DOHH2 (cell line): Measurements from ENCODE around the gene NPDC1.

Experiments
- H3F3A ChIP-seq: fragments of 200-600 bp; sonication (generic), shearing (Covaris generic); 2 replicates; pipeline ENCODE4 v1.6.0; 2016; ENCODE audit warnings: antibody characterized with exemption, mild to moderate bottlenecking; ENCODE audit not compliant: control insufficient read depth, insufficient read depth
- H3K27ac ChIP-seq: fragments of 200-600 bp; sonication (generic); 2 replicates; pipeline ENCODE4 v1.5.1; 2014; ENCODE audit warnings: low read depth, mild to moderate bottlenecking, low read length, moderate library complexity
- H3K27me3 ChIP-seq: fragments of 200-600 bp; sonication (generic); 2 replicates; pipeline ENCODE4 v1.6.1; 2014; ENCODE audit warnings: mild to moderate bottlenecking, low read length, mixed read lengths; ENCODE audit not compliant: control insufficient read depth
- H3K36me3 ChIP-seq: fragments of 200-600 bp; sonication (generic); 2 replicates; pipeline ENCODE4 v1.6.1; 2014; ENCODE audit warnings: mild to moderate bottlenecking, low read length, moderate library complexity, mixed read lengths; ENCODE audit not compliant: control insufficient read depth
- H3K4me1 ChIP-seq: fragments of 200-600 bp; sonication (generic); 2 replicates; pipeline ENCODE4 v1.6.1; 2014; ENCODE audit warnings: mild to moderate bottlenecking, low read length, mixed read lengths; ENCODE audit not compliant: control insufficient read depth
- H3K4me2 ChIP-seq: fragments of 200-600 bp; sonication (generic); 2 replicates; pipeline ENCODE4 v1.6.0; 2014; ENCODE audit warnings: mild to moderate bottlenecking, low read length, moderate library complexity
- H3K4me3 ChIP-seq: fragments of 200-600 bp; sonication (generic); 2 replicates; pipeline ENCODE4 v1.5.1; 2014; ENCODE audit warnings: mild to moderate bottlenecking, low read length, mixed read lengths
- H3K79me2 ChIP-seq: fragments of 200-600 bp; sonication (generic); 2 replicates; pipeline ENCODE4 v1.6.1; 2014; ENCODE audit warnings: mild to moderate bottlenecking, low read length, mixed read lengths; ENCODE audit not compliant: control insufficient read depth
- H3K9me2 ChIP-seq: fragments of 200-600 bp; sonication (generic); replicated peaks from 2 replicates; pipeline ENCODE4 v1.6.1; 2014; ENCODE audit warnings: mild to moderate bottlenecking, low read length, mixed read lengths; ENCODE audit not compliant: control insufficient read depth
- H3K9me3 ChIP-seq: fragments of 200-600 bp; sonication (generic); 2 replicates; pipeline ENCODE4 v1.6.1; 2014; ENCODE audit warnings: antibody characterized with exemption, low read length, mixed read lengths; ENCODE audit not compliant: control insufficient read depth, insufficient read depth
- H4K20me1 ChIP-seq: fragments of 200-600 bp; sonication (generic); 2 replicates; pipeline ENCODE4 v1.6.0; 2014; ENCODE audit warnings: low read depth, mild to moderate bottlenecking, antibody characterized with exemption, low read length, moderate library complexity; ENCODE audit not compliant: control insufficient read depth, insufficient read depth
- EZH2phosphoT487 ChIP-seq: fragments of 200-600 bp; sonication (generic); IDR thresholded peaks from 2 replicates; pipeline ENCODE4 v1.6.1; 2017; ENCODE audit warnings: borderline replicate concordance, mild to moderate bottlenecking, antibody characterized with exemption, low read length, moderate library complexity, mixed read lengths
- TF ChIP-seq, protein P1 (sequence below): fragments of 200-600 bp; sonication (generic); IDR thresholded peaks from one replicate; pipeline ENCODE4 v1.5.1; 2014; ENCODE audit warnings: antibody characterized with exemption, mild to moderate bottlenecking, low read depth, low read length; ENCODE audit not compliant: poor library complexity, severe bottlenecking

NPDC1 gene

DNA sequence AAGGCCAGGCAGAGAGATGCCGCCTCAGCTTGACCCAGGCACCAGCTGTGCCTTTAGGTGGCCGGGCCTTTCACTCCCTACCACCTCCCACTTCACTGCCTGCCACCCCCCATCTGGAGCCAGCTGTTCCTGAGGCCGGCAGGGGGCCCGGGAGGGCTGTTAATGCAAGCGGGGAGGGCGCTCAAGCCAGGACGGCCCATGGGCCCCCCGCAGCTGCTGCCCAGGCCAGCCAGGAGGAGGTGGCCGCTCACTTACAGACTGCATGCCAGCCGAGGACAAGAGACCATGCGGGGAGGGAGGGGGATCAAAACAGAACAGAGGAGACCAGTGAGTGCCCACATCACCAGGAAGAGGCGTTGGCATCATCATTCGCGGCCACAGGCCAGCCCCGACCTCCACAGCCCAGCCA lies 22.4 kb downstream of the NPDC1 start:
- Histone ChIP-seq H3K36me3 (no peaks in the 10 kb centered on the region), H3K4me2 (no peak overlapping the region), H4K20me1 (no peaks in the 10 kb centered on the region), H3K4me3 (no peak overlapping the region), H3K4me1 (peaks cover 14% of the 10 kb centered on the region), H3K9me3 (no peaks in the 10 kb centered on the region), H3K9me2 (no peaks in the 10 kb centered on the region), H3K27me3 (peaks cover 19% of the 10 kb centered on the region), H3K79me2 (no peaks in the 10 kb centered on the region), H3K27ac (no peak overlapping the region), H3F3A (no peaks in the 10 kb centered on the region)
- TF ChIP-seq, protein P1, sequence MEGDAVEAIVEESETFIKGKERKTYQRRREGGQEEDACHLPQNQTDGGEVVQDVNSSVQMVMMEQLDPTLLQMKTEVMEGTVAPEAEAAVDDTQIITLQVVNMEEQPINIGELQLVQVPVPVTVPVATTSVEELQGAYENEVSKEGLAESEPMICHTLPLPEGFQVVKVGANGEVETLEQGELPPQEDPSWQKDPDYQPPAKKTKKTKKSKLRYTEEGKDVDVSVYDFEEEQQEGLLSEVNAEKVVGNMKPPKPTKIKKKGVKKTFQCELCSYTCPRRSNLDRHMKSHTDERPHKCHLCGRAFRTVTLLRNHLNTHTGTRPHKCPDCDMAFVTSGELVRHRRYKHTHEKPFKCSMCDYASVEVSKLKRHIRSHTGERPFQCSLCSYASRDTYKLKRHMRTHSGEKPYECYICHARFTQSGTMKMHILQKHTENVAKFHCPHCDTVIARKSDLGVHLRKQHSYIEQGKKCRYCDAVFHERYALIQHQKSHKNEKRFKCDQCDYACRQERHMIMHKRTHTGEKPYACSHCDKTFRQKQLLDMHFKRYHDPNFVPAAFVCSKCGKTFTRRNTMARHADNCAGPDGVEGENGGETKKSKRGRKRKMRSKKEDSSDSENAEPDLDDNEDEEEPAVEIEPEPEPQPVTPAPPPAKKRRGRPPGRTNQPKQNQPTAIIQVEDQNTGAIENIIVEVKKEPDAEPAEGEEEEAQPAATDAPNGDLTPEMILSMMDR = no peak
- TF ChIP-seq EZH2phosphoT487 = no peak

DNA sequence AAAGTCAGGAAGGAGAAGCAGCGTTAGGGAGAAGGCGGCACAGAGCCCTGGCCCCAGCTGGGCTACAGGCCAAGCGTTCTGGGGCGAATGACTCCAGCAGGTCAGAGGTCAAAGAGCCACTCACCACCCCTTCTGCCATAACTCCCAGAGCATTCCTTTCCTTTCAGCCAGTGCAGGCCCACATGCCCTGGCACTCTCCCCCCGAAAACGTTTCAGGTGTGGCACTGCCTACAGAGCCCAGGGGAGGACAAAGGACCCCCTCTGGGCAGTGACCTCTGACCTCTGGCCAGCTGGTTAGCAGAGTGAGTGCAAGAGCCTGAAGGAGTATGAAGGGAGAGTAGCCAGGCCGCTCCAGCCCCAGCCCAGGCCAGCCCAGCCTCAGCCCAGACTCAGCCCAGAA lies 22.8 kb downstream of the NPDC1 start:
- peaks cover 12% of the 10 kb centered on the region for H3K4me1 ChIP-seq
- no peaks in the 10 kb centered on the region for H3K36me3 ChIP-seq
- no peaks in the 10 kb centered on the region for H4K20me1 ChIP-seq
- no peaks in the 10 kb centered on the region for H3K9me3 ChIP-seq
- no peaks in the 10 kb centered on the region for H3K9me2 ChIP-seq
- H3K79me2 ChIP-seq = no peaks in the 10 kb centered on the region
- TF ChIP-seq EZH2phosphoT487 = no peak
- no peak overlapping the region for H3K27ac ChIP-seq
- no peak overlapping the region for H3K4me3 ChIP-seq
- H3K4me2 ChIP-seq = no peak overlapping the region
- peaks cover 16% of the 10 kb centered on the region for H3K27me3 ChIP-seq
- H3F3A ChIP-seq = no peaks in the 10 kb centered on the region

DNA sequence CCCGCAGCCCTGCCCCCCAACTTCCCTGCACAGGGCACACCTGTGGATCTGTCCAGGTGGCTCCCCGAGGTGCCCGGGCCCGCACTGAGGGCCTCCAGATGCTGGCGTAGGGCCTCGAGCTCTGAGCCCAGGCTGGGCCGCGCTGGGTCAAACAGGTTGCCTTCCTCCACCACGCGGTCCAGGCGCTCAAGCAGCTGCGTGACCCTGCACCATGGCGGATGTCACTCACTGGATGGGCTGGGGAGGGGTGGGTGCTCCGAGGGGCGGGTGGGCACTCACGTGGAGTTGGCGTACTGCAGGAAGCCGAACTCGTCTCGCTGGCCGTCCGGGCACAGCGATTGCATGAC lies 23.3 kb downstream of the NPDC1 start:
- Histone ChIP-seq H3F3A (no peaks in the 10 kb centered on the region), H3K9me3 (no peaks in the 10 kb centered on the region), H4K20me1 (no peaks in the 10 kb centered on the region), H3K4me1 (peaks cover 12% of the 10 kb centered on the region), H3K4me2 (no peak overlapping the region), H3K36me3 (no peaks in the 10 kb centered on the region), H3K4me3 (no peak overlapping the region), H3K27ac (no peak overlapping the region), H3K27me3 (peaks cover 16% of the 10 kb centered on the region), H3K9me2 (no peaks in the 10 kb centered on the region), H3K79me2 (no peaks in the 10 kb centered on the region)
- no peak for TF ChIP-seq EZH2phosphoT487
- TF ChIP-seq, protein P1 = no peak

DNA sequence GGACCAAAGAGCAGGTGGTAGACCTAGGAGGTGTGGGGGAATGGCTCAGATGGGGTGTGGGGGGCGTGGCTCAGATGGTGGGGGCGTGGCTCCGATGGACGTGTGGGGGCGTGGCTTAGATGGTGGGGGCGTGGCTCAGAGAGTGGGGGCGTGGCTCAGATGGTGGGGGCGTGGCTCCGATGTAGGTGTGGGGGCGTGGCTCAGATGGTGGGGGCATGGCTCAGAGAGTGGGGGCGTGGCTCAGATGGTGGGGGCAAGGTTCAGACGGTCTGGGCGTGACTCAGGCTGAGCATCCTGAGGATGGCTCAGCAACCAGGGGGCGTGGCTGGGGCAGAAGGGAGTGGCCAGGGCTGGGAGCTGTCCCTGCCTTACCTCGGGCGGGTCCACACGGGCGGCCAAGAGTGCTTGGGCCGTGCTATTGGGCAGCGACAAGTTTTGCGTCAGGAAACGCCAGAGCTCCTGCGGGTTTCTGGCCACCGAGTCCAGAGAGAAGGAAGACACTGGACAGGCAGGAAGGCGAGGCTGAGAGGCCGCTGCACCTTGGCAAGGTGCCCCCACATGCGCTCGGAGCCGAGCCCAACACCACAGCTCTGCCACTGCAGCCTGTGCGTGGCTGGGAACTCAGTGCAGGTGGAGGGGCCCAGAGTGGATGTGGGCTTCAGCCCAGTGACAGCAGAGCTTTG lies 23.9 kb downstream of the NPDC1 start:
- Histone ChIP-seq H3K9me2 (no peaks in the 10 kb centered on the region), H3F3A (no peaks in the 10 kb centered on the region), H3K27ac (no peak overlapping the region), H3K4me1 (peaks cover 12% of the 10 kb centered on the region), H3K36me3 (no peaks in the 10 kb centered on the region), H3K27me3 (peaks cover 12% of the 10 kb centered on the region), H3K4me2 (no peak overlapping the region), H3K9me3 (no peaks in the 10 kb centered on the region), H3K4me3 (no peak overlapping the region), H3K79me2 (no peaks in the 10 kb centered on the region), H4K20me1 (no peaks in the 10 kb centered on the region)
- TF ChIP-seq, protein P1 = no peak
- TF ChIP-seq EZH2phosphoT487 = no peak
